Measurements from ENCODE around the gene SLC27A6.

SLC27A6 gene

GRCh38 chr5:128966846-128967245 lies 1.6 kb downstream of the SLC27A6 start (continued):
- TF ChIP-seq ZNF2 (tag by site-specific recombination; IDR thresholded peaks at IDR 0.05) (no peak), ZNF629 (tag by site-specific recombination; IDR thresholded peaks at IDR 0.05) (no peak)

GRCh38 chr5:128973244-128973643 lies 8.0 kb downstream of the SLC27A6 start:
- POLR2A ChIA-PET: no interaction called here
- no peak overlapping the region for H3K27ac ChIP-seq (ENCODE audit: extremely low read depth, low read depth, low read length)
- H3K4me3 ChIP-seq (ENCODE audit: low read depth, low read length): no peak overlapping the region
- H3K4me1 ChIP-seq (ENCODE audit: control insufficient read depth, insufficient read depth, low read length): no peaks in the 10 kb centered on the region
- H3K9me3 ChIP-seq (ENCODE audit: control insufficient read depth, insufficient read depth, low read depth, low read length): no peaks in the 10 kb centered on the region
- H3K36me3 ChIP-seq (ENCODE audit: control insufficient read depth in 2 of 2, insufficient read depth in 1 of 2, low read length in 2 of 2): no peaks in the 10 kb centered on the region
- CTCF ChIA-PET: no interaction called here
- TF ChIP-seq ZNF426 (tag by site-specific recombination; IDR thresholded peaks at IDR 0.05): no peak
- TF ChIP-seq ZNF596 (tag by site-specific recombination; IDR thresholded peaks at IDR 0.05): no peak
- no peak for TF ChIP-seq KLF8 (tag by site-specific recombination; IDR thresholded peaks at IDR 0.05)
- no peak for TF ChIP-seq ZFP41 (tag by site-specific recombination; IDR thresholded peaks at IDR 0.05; ENCODE audit: borderline replicate concordance)

- no peak overlapping the region for H3K4me3 ChIP-seq (ENCODE audit: low read depth, low read length)
- no peak overlapping the region for H3K27ac ChIP-seq (ENCODE audit: extremely low read depth, low read depth, low read length)
- TF ChIP-seq ZNF221 (tag by site-specific recombination; IDR thresholded peaks at IDR 0.05; ENCODE audit: borderline replicate concordance) (no peak), ZNF704 (tag by site-specific recombination; IDR thresholded peaks at IDR 0.05) (no peak), ZNF776 (tag by site-specific recombination; IDR thresholded peaks at IDR 0.05; ENCODE audit: borderline replicate concordance) (no peak)
- CTCF ChIA-PET: no interaction called here
- H3K9me3 ChIP-seq (ENCODE audit: control insufficient read depth, insufficient read depth, low read depth, low read length): no peaks in the 10 kb centered on the region
- H3K36me3 ChIP-seq (ENCODE audit: control insufficient read depth in 2 of 2, insufficient read depth in 1 of 2, low read length in 2 of 2): no peaks in the 10 kb centered on the region
- no peaks in the 10 kb centered on the region for H3K4me1 ChIP-seq (ENCODE audit: control insufficient read depth, insufficient read depth, low read length)
- POLR2A ChIA-PET: no interaction called here
Measured at GRCh38 chr5:128974567-128974966, 9.3 kb downstream of the SLC27A6 start.

- TF ChIP-seq ZNF324 (tag by site-specific recombination; IDR thresholded peaks at IDR 0.05): no peak
- no peak for TF ChIP-seq MZF1 (tag by site-specific recombination; IDR thresholded peaks at IDR 0.05; ENCODE audit: borderline replicate concordance)
- no peak for TF ChIP-seq ZNF214 (tag by site-specific recombination; IDR thresholded peaks at IDR 0.05; ENCODE audit: borderline replicate concordance)
- TF ChIP-seq BCL6B (tag by site-specific recombination; IDR thresholded peaks at IDR 0.05): no peak
- no peak for TF ChIP-seq ZNF645 (tag by site-specific recombination; IDR thresholded peaks at IDR 0.05)
- no peak for TF ChIP-seq ZNF776 (tag by site-specific recombination; IDR thresholded peaks at IDR 0.05; ENCODE audit: borderline replicate concordance)
- no peak for TF ChIP-seq ZBTB44 (tag by site-specific recombination; IDR thresholded peaks at IDR 0.05)
- TF ChIP-seq RBAK (tag by site-specific recombination; IDR thresholded peaks at IDR 0.05): no peak
- TF ChIP-seq TSHZ1 (tag by site-specific recombination; IDR thresholded peaks at IDR 0.05; ENCODE audit: borderline replicate concordance): no peak
- Histone ChIP-seq H3K9me3 (ENCODE audit: control insufficient read depth, insufficient read depth, low read depth, low read length) (no peaks in the 10 kb centered on the region), H3K4me1 (ENCODE audit: control insufficient read depth, insufficient read depth, low read length) (no peaks in the 10 kb centered on the region), H3K4me3 (ENCODE audit: low read depth, low read length) (no peak overlapping the region), H3K36me3 (ENCODE audit: control insufficient read depth in 2 of 2, insufficient read depth in 1 of 2, low read length in 2 of 2) (no peaks in the 10 kb centered on the region), H3K27ac (ENCODE audit: extremely low read depth, low read depth, low read length) (no peak overlapping the region)
- ChIA-PET POLR2A (no interaction called here), CTCF (no interaction called here)
Measured at GRCh38 chr5:128979761-128980160, 14.5 kb downstream of the SLC27A6 start.

Data from HEK293 (cell line).